Body of pancreas (tissue), 4 donors: Measurements from ENCODE around the gene MSI2.

ENCODE experiments used
- POLR2A ChIP-seq, 3 donors: fragments of 450-650 bp; IDR thresholded peaks; one replicate each; pipeline ENCODE4 v1.6.1; 2016; ENCODE audit warnings: antibody characterized with exemption in 3 of 3, mild to moderate bottlenecking in 2 of 3
- TF ChIP-seq, protein P1 (sequence below), 7 experiments: fragments of 450-650 bp in 4 of 7; fragments of 200-600 bp in 3 of 7; sonication (generic) in 3 of 7; IDR thresholded peaks; one replicate each; pipeline ENCODE4 v1.5.1; 2016 to 2019; ENCODE audit warnings: antibody characterized with exemption in 7 of 7

DNA sequence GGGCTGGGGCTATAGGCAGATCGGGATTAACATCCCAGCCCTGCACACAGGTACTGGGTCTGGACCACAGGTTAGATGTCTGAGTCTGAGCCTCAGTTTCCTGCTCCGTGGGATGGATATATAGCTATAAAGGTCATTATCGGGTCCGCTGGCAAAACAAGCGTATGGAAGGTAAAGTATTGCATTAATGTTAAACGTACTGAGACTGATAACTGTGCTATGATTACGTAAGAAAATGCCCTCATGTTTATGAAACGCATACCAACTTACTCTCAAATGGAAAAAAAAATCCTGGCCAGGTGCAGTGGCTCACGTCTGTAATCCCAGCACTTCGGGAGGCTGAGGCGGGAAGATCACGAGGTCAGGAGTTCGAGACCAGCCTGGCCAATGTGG lies 353.6 kb downstream of the MSI2 start:
- TF ChIP-seq, protein P1, sequence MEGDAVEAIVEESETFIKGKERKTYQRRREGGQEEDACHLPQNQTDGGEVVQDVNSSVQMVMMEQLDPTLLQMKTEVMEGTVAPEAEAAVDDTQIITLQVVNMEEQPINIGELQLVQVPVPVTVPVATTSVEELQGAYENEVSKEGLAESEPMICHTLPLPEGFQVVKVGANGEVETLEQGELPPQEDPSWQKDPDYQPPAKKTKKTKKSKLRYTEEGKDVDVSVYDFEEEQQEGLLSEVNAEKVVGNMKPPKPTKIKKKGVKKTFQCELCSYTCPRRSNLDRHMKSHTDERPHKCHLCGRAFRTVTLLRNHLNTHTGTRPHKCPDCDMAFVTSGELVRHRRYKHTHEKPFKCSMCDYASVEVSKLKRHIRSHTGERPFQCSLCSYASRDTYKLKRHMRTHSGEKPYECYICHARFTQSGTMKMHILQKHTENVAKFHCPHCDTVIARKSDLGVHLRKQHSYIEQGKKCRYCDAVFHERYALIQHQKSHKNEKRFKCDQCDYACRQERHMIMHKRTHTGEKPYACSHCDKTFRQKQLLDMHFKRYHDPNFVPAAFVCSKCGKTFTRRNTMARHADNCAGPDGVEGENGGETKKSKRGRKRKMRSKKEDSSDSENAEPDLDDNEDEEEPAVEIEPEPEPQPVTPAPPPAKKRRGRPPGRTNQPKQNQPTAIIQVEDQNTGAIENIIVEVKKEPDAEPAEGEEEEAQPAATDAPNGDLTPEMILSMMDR (IDR thresholded peaks at IDR 0.05) = no peak
- no peak for TF ChIP-seq POLR2A (IDR thresholded peaks at IDR 0.05)
